Measurements from ENCODE around the gene TRH.

GRCh38 chr3:129979905-129980304 is 5.4 kb downstream of the TRH start:
- TF ChIP-seq EZH2 (IDR thresholded peaks at IDR 0.05; ENCODE audit: borderline replicate concordance, low read depth, low read length, poor library complexity, severe bottlenecking) (no peak), CTCF (conservative IDR thresholded peaks at IDR 0.05; ENCODE audit: low read depth, low read length) (no peak)

All from A673 (cell line).